Thoracic aorta endothelial cell (primary cell): ENCODE data around the gene SPPL2C. TPM values are rescaled to one million over a fixed set of nuclear protein-coding genes. Genes with fewer than 3 reads are reported as not detected.

Experiments used
- total RNA-seq: library from RNA; depleted of rRNA; stranded (reverse); fragments of >200 nt; gene quantifications from 2 replicates; pipeline ENCODE4 v1.2.3, GENCODE V29; 2012

The SPPL2C gene, protein sequence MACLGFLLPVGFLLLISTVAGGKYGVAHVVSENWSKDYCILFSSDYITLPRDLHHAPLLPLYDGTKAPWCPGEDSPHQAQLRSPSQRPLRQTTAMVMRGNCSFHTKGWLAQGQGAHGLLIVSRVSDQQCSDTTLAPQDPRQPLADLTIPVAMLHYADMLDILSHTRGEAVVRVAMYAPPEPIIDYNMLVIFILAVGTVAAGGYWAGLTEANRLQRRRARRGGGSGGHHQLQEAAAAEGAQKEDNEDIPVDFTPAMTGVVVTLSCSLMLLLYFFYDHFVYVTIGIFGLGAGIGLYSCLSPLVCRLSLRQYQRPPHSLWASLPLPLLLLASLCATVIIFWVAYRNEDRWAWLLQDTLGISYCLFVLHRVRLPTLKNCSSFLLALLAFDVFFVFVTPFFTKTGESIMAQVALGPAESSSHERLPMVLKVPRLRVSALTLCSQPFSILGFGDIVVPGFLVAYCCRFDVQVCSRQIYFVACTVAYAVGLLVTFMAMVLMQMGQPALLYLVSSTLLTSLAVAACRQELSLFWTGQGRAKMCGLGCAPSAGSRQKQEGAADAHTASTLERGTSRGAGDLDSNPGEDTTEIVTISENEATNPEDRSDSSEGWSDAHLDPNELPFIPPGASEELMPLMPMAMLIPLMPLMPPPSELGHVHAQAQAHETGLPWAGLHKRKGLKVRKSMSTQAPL
- not detected in 2 replicates for total RNA-seq

DNA sequence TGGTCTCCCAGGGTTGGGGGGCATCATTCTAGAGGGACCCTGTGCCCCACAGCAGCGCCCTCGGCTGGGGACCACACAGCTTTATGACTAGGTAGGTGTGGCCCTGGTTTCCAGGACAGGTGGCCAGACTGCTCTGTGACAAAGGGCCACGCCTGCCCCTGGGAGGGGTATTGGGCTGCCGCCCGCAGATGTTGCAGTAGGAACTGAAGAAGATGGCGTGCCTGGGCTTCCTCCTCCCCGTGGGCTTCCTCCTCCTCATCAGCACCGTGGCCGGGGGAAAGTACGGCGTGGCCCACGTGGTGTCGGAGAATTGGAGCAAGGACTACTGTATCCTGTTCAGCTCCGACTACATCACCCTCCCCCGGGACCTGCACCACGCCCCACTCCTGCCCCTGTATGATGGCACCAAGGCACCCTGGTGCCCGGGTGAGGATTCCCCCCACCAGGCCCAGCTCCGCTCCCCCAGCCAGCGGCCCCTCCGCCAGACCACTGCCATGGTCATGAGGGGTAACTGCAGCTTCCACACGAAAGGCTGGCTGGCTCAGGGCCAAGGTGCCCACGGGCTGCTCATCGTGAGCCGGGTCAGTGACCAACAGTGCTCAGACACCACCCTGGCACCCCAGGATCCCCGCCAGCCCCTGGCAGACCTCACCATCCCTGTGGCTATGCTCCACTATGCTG is at the start of gene SPPL2C:
Gene SPPL2C, plus strand, starts transcription at position 187 of the 681 bp plus-strand sequence. Its CDS starts 26 bp downstream, at position 213.

DNA sequence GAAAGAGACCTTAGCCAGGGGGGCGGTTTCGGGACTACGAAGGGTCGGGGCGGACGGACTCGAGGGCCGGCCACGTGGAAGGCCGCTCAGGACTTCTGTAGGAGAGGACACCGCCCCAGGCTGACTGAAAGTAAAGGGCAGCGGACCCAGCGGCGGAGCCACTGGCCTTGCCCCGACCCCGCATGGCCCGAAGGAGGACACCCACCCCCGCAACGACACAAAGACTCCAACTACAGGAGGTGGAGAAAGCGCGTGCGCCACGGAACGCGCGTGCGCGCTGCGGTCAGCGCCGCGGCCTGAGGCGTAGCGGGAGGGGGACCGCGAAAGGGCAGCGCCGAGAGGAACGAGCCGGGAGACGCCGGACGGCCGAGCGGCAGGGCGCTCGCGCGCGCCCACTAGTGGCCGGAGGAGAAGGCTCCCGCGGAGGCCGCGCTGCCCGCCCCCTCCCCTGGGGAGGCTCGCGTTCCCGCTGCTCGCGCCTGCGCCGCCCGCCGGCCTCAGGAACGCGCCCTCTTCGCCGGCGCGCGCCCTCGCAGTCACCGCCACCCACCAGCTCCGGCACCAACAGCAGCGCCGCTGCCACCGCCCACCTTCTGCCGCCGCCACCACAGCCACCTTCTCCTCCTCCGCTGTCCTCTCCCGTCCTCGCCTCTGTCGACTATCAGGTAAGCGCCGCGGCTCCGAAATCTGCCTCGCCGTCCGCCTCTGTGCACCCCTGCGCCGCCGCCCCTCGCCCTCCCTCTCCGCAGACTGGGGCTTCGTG is 49.5 kb downstream of the SPPL2C start, which contains the start of gene MAPT:
Gene MAPT, plus strand, starts transcription at position 533 of the 763 bp plus-strand sequence. CDS start 67,784 bp downstream, outside the sequence.

Other genes starting within 250 kb of the SPPL2C start
- gene CRHR1, start 60.6 kb upstream of the SPPL2C start, total RNA-seq, result not detected in 2 replicates
- 0.07 and 0.27 TPM in 2 replicates for gene MAPT, start 49.7 kb downstream of the SPPL2C start, total RNA-seq
- gene STH, start 154.4 kb downstream of the SPPL2C start, total RNA-seq, result not detected in 2 replicates